ENCODE measurements around the gene GFRA1.

The GFRA1 gene

DNA sequence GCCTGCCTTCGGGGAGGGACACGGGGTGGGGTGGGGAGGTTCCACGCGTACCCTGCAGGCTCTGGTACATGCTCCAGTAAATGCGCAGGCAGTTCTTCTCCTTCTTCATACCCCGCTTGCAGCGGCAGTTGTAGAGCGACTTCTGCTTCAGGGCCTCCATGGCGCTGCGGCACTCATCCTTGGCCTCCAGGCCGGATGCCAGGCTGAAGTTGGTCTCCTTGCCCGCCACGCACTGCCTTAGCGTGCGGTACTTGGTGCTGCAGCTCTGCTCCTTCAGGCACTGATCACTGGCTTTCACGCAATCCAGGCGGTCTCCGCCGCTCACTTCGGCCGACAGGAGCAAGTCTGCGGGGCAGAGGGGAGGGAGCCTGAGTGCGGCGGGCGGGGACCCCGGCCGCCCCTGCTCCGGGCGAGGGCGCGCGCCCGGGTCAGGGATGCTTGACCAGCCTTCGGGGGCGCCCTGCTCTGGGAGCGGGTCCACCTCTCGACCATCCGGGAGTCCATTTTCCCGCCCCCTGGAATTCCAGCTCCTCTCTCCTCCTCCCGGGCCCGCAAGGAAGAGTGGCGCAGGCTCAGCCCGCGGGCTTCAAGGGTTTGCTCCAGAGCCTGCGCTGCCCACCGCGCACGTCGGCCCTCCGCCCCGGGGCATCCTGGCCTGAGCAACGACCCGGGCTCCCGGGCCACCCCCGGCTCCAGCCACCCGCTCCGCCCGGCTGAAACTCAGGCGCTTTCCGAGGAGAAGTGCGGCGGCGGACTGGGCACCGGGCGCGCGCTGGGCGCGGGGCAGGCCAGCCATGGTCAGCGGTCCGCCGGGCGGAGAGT lies 2.0 kb downstream of the GFRA1 start:
- DNase-seq (ENCODE audit: low spot score): no peak

DNA sequence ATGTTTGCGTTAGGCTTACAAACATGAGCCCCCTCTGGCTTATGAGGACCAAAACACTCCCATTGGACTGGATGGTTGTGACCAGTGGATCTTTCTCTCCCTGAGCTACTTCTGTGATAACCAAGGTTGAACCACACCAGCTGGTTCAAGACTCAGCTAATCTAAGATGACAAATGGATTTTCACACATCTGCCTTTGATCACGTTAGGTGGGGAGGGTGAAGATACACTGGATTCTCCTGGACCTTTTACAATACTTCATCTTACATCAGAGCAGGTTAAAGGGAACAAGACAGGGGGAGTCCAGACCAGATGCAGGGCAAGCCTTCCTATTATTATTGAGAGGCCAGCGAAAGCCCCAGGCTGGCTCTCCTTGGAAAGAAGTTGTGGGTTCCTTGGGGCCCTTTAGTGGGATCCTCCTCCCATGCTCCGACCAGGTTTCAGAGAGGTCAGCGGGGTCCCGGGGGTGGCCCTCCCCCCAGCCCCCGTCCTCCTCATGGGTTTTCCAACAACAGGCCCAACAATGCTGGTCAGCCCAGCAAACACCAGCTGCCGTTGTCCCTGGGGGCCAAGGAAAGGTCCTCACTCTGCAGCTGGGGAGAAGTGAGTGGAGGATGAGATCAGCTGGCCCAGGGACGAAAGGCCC lies 2.8 kb downstream of the GFRA1 start:
- no peak for DNase-seq (ENCODE audit: low spot score)

DNA sequence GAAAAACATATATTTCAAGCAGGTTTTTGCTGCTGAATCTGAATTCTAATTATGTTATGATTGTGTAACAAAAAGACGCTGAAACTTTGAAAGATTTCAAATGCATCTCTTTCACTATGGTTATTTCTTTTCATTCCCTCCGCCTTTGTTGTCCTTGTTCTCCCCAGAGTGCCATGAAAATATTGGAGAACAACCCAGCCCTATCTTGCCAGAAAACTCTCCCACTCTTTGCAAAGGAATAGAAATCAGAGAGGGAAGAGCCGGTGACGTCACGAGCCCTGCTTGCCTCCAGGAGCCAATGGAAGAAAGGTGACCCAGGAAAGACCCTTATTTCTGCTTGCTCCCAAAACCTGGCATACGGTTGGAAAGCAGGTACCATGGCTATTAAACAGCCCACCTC lies 3.4 kb downstream of the GFRA1 start:
- DNase-seq (ENCODE audit: low spot score): no peak

DNA sequence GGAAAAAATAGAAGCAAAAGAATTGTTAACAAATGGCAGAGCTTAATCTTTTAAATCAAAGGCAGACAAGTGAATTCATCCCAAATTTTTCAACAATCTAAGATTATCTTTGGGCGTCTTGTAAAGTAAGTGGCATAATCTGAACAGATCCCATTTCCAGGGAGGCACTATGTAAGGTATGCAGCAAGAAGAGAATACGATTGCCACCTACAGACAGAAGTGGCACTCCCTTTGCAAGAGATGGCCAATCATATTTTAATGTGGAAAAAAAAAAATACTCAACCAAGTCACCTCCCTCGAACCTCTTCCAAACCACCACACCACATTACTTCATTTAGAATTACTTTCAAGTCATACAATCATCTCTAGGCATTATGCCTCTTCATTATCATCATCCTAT lies 4.0 kb downstream of the GFRA1 start:
- no peak for DNase-seq (ENCODE audit: low spot score)

DNA sequence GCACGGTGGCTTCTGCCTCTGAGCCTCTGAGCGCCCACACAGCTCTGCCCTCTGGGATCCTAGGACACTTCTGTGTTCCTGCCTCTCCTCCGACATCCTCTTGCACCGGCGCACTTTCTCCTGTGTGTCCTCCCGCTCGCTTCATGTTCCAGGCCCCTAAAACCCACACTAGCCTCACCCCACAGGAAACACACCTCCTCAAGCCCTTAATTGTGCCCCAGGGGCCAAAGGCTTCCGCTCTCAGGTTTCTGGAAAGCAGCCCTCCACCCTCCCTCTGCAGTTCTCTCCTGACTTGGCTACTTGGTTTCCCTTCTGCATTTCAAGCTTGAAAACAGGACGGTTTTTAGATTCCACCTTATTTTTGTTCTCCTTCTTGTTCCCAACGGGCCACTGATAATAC lies 7.3 kb downstream of the GFRA1 start:
- DNase-seq (ENCODE audit: low spot score): no peak

DNA sequence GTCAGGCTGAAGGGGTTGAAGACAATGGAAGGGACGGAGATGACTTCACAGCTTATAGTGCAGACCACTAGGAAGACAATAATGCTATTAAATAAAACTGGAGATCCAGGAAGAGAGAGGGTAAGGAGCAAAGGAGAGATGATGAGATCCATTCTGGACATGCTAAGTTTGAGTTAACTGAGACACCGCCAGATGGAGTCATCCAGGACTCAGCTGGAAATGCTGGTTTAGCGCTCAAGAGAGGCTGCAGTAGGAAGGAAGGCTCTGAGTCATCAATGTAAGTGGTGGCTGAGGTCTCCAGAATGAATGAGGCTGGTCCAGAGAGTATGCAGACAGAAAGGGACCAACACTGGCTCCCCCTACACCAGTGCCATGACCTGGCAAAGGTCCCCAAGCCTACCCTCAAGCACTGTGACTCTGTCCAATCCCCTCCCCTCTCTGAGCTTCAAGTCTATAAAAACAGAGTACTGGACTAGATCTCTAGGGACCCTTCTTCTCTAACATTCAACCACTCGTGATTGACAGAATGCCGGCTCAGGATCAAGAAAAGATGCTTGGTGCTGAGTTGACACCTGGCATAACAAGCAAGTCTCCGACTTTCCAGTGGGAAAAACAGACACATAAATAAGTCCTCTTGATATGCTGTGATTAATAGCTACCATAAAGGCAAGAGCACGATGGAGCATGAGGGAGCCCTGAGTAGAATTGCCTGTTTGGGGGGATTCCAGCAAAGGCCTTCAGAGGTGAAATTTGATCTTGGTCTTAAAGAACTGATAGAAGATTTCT lies 8.9 kb downstream of the GFRA1 start:
- DNase-seq (ENCODE audit: low spot score): no peak

DNA sequence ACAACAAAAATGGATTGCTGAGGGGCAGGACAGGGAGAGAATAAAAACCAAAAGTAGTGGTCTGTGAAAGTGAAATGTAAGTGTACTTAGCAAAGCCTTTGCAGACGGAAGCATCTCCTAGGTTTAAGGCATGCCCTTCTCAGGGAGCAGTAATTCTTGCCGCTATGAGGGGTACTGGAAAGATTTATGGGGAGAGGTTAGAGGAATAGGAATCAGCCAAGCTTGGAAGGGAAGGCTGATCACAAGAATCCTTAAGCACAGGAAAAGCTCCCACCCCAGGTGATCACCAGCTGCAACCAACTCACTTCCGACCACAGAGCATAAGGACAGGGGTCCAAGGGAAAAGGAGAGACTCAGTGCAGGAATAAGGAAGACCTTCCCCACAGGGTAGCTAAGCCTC lies 10.3 kb downstream of the GFRA1 start:
- no peak for DNase-seq (ENCODE audit: low spot score)

DNA sequence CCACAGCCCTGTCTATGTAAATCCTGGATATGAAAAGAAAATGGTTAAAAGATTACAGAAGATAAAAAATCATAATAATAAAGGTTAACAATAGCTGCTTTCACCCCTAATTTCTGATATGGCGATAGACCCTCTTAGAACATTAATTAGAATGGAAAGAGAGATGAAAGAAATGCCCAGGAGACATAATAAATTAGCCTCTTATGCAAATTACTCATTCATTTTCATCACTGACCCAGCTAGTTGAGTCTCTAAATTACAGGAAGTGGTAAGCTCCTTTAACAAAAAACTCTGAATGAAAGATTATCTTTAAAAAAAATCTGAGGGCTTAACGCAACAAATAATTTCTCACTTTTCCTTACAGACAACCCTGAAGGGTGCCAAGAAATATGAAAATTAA lies 12.4 kb downstream of the GFRA1 start:
- DNase-seq (ENCODE audit: low spot score): no peak

DNA sequence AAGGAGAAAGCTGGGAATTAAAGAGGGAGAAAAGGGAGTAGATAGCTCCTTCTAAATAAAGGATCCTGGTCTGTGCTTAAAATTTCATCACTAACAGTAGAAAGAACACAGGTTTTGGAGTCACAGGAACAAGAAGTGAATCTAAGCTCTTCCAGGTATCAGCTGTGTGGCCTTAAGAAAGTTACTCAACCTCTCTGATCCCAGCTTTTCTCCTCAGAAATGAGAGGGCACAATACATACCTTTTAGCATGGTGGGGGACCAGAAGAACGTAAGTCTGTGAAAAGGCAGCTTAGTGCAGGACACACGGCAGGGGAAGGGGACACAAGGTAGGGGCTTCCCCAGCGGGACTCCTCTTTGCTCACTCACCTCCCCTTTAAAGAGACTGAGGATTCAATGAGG lies 13.4 kb downstream of the GFRA1 start:
- no peak for DNase-seq (ENCODE audit: low spot score)

DNA sequence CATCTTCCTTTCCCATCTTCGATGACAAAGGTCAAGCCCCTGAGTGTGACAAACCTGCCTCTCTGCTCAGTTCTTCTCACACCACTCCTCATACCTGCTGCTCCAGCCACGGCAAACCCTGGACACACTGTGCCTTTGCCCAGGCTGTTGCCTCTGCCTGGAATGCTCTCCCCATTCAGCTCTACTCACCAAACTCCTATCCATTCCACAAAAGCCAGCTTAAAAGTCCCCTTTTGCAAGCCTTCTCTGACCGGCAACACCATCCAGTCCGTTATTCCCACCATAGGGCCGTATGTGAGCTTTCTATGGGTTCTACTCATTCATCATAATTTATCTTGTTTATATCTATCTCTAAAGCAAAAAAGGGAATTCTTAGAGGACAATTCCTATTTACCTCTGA lies 15.2 kb downstream of the GFRA1 start:
- DNase-seq (ENCODE audit: low spot score): no peak

DNA sequence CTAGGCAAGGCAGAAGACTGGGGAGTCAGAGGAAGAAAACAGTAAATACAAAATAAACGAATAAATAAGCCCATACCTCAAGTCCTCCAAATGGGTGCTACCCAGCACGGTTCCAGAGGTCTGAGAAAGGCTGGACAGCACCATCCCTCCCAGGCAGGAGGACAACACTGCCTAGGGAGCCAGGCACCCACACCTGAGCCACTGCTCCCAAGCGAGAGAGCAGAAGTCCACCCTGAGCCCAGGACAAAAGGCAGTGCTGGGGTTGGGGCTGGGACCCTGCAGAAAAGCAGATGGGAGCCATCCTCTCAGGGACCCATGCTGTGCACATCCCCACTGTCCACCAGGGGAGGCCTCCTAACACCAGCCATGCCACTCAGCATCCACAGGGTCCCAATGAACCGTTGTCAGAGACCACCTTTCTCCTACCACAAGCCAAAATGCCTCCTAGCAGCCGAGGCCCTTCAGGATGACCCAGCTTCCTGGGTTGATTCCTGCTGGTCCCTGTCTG lies 16.2 kb downstream of the GFRA1 start:
- no peak for DNase-seq (ENCODE audit: low spot score)

DNA sequence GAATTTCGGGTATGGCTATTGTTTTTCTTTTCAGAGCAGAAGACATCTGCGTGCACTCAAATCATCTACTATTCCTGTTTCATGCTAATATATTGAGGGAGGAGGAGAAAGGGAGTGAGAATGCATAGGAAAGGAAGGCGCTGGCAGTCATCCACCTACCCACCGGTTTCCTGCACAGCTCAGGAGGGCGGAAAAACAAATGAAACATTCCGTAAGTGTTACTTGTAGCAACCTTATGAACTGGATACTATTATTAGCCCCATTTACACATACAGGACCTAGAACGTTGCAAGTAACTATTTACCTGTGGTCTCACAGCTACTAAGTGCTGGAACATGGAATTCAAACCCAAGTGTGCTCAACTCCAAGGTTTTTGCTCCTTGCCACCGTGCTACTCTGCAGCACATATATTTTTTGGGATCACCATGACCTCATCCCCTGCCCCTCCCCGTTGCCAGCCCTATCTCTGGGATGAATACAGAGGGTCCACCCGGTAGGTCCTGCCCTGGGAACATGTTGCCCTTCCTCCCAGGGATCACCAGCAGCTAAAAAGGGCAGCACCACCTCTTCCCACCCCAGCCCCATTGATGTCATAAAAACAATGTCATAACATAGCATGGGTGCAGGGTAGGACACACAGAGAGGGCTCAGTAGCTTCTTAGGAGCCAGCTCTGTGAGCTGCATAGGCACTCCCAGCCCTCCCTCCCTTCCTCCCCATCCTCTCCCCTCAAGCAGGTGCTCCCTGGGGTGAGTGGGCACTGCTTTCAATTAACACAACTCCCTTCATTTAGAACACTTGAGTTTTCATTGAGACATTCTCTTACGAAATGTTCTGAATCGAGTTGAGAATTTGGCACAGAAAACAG lies 16.9 kb downstream of the GFRA1 start:
- DNase-seq (ENCODE audit: low spot score): no peak

DNA sequence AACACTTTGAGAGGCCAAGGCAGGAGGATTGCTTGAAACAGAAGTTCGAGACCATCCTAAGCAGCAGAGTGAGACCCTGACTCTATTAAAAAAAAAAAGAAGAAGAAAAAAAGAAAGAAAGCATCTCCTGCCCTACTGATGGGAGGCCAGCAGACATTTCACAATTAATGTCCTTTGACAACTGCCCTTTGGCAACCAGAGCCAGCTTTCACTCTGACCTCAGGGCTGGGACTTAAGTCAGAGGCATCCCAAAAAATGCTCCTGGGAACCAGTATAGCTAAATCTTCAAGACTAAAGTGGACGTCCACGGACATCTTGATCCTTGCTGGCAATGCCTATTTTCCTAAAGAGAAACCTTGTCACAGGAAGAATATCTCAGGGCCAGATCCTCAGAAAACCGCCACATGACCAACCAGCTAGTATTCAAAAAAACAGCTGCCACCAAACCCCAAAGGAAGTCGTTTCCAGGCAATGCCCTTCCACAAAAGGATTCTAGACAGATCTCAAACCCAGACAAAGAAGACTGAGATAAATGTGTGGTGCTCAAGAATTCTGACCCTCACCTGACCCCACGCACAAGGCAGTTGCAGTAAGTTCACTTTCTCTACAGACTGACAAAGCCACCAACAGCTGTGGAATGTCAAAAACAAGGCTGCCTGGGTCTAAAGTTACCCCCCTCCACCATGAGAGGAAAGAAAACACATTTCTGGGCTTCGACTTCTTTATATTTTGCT lies 18.4 kb downstream of the GFRA1 start:
- no peak for DNase-seq (ENCODE audit: low spot score)

DNA sequence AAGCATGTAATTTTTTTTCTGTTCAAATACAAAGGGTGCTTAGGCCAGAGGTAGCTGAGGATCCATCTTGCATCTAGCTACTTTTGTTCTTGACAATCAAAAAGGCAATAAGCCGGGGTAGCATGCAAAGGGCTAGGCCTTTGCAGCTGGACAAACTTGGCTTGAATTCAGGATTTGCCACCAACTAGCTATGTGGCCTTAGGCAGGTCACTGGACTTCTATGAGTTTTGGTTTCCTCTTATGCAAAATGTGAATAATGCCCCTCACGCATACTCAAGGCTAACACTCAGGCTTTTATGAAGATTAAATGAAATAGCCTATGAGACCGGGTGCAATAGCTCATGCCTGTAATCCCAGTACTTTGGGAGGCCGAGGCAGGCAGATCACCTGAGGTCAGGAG lies 19.3 kb downstream of the GFRA1 start:
- no peak for DNase-seq (ENCODE audit: low spot score)

DNA sequence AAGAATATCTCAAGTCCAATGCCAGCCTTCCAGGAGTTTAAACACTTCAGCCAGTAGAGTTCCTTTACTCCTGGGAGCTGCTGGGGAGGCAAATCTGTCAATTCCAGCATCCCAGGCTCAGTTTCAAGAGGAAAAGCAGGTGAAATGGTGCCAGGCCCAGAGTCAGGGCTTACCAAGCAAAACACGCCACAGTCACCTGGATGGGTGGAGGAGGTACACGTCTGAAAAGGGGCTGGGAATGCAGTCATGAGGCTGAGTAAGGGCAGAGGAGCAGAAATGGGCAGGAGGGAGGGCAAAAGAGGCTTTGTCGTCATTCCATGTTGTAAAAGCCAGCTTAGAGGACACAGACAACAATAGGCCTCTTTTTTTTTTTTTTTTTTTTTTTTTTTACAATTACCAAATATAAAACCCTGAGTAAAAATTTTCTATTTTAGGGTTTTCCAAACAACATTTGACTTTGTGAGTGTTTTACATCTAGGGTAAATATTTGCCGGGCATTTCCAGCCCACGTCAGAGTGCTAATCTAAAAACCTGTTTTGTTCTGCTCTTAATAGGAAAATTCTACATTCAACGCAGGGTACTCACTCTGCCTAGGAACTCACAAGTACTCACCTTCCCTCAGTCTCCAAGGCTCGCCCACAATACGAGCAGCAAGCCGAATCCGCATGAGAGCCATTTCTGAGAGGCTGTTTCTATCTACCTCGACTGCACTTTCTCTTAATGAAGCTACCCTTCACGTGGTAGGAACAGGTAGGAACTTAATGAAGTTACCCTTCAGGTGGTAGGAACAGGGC lies 21.2 kb downstream of the GFRA1 start:
- DNase-seq (ENCODE audit: low spot score): no peak

DNA sequence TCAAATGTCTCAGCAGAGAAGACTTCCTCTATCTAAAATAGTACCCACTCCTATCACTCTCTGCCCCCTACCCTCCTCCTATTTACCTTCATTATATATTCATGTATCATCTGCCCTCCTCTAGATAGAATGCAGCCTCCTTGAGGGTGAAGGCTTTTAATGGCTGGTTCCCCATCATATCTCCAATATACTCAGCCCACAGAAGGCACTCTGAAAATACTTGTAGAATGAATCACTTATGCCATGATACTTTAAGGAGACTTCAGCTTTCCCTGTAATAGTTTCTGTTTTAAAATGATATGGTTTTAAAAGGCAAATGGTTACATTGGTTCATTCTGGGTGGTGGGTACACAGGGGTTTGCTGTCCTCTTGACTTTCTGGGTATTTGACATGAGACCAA lies 25.3 kb downstream of the GFRA1 start:
- DNase-seq (ENCODE audit: low spot score): no peak

DNA sequence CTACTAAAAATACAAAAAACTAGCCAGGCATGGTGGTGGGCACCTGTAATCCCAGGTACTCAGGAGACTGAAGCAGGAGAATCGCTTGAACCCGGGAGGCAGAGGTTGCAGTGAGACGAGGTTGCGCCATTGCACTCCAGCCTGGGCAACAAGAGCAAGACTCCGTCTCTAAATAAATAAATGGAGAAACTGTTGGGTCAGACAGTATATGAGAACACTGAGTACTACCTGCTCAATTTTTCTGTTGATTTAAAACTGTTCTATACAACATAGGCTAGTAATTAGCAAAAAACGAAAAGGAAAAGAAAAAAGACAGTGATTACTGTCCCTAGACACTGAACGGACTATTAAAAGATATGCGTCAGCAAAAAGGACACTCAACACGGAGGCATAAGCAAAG lies 26.7 kb downstream of the GFRA1 start:
- no peak for DNase-seq (ENCODE audit: low spot score)

DNA sequence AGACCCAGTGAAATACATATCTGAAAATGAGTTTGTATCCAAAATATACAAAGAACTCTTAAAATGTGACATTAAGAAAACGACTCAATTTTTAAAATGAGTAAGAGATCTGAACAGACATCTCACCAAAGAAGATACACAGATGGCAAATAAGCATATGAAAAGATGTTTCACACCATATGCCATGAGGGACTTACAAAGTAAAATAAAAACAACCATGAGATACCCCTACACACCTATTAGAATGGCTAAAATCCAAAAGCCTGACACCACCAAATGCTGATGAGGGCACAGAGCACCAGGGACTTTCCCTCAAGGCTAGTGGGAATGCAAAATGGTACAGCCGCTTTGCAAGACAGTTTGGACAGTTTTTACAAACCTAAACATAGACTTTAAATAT lies 27.9 kb downstream of the GFRA1 start:
- DNase-seq (ENCODE audit: low spot score): no peak

DNA sequence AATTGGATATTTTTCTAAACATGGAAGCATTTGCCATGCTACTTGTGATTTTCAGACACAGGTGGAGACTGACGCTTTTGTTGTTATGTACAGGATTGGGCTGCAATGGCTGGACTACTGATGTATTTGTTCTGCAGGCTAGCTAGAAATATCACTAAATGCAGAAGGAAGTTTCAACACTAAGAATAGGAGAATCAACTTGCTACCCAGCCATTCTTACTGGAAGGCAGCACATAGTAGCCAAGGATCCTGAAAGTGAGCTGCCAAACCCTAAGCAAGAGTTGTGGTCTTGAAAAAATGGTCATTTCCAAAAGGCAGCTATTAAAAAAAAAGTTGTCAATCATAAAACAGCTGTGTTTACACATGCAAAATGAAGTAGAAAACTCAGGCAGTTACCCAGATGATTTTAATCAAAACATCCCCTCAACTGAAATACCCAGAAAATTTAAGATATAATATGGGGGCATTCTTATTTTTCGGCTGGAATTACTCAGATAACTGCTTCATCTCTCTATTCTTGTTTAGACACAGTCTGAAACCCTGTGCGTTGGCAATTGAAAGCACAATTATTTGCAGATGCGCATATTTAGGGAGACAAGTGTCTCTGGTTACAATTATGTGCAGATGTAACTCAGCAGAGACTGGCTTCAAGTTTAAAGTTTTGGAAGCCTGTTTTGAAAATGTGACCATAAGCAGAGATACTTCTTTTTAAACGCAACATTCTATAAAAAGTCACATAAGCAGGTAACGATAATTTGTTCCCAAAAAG lies 31.2 kb downstream of the GFRA1 start:
- DNase-seq (ENCODE audit: low spot score): no peak

DNA sequence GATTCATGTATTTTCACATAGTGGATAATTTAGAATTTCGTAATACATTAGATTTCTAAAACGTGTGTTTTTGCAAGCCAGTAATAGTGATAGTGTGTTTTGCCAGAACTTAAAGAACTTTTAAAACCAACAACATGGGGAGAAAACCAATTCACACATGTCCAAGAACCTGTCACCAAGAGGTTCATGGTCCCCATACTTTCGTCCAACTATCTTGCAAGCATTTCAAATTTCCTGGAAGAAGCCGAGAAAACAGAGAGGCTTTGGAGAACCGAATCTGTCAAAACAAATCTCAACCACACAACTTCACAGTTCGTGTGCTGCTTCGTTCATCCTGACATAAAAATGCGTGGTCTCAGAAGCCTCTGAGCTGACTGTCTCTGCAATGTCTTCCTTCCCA lies 31.9 kb downstream of the GFRA1 start:
- no peak for DNase-seq (ENCODE audit: low spot score)
